Activated T-helper 1 cell treated with anti-CD3 and anti-CD28 coated beads, Interleukin-2, amount 50 U/mL, for 16 hours (primary cell): Measurements from ENCODE around the gene PLXDC1.
"Not testable (repeated sequence)": the region's sequence is repeated elsewhere in the genome, so short reads cannot be mapped to it uniquely, and the experiment has no call there.

Source experiments
- DNase-seq, 2 donors: peaks; one replicate each; pipeline ENCODE4 v3.0.0-alpha.2; 2020; ENCODE audit warnings: low read depth in 1 of 2, low spot score in 1 of 2

The PLXDC1 gene

DNA sequence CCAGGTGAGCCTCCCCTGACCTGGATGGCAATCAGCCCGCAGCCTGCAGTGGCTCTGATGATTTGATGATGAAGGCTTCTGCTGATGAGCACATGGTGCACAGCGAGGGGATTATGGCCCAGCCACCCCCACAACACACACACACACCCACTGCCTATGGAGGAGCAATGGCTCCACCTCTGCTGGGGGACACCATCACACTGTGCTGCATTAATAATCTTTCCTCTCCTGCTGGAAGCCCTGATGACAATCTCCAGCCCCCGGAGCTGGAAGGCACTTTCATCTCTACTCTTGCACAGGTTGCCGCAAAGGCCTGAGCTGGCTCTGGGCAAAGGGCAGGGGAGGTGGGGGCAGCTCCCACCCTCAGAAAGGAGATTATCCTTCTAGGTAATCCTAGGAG is 79.9 kb downstream of the PLXDC1 start:
- DNase-seq = no peak

GRCh38 chr17:39069114-39069756 is 82.2 kb downstream of the PLXDC1 start:
- no peak for DNase-seq

DNA sequence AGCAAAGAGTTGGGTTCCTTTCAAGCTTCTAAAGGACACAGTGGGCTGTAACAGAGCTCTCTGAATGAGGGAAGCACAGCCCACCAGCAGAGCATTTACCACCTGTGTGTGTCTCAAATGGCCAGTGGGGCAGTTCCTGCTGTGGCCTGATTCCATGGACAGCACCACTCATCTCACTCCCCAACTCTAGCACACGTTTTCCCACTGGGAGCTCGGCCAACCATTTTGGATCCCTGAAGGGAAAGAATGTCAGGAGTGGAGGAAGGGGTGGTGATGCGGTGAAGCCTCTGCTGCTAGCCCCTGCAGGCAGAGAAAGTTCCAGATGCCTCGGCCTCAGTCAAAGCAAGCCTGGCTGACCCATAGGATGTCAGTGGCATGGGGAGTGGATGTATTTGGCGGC is 86.6 kb downstream of the PLXDC1 start:
- no peak for DNase-seq

DNA sequence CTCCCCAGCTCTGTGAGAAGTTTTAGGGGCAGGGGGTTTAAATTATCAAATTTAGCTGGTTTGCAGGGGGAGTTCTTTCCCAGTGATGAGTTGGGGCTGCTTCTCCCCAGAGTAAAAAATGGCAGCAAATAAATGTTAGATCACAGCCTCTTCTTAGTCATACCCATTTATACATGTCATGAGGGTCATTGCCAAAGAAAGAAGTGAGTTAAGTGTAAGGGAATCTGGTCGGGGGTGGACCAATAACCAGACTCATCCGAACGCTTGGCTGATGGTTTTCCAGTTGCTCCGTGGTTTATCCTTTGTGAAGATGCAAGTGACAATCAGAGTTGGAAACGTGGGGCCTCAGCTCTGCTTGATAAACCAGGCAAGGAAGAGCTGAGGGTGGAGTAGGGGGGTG is 87.1 kb downstream of the PLXDC1 start:
- no peak for DNase-seq

DNA sequence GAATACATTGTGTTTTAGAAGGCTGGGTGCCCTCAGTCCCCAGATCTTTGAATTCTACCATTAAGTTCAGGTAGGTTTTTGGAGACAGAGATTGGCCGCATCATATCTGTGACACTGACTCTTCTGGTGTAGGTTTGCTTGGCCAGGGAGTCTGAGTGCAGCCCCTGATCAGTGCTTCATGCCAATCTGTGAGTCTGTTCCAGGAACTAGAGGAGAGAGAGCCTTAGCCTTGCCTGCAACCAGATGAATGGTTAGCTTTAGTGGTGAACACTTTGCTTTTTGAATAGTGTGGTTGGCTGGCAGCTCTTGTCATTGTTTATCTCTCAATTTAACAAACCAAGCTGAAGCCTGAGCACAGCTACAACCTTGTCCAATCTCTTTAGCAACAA is 87.8 kb downstream of the PLXDC1 start:
- DNase-seq = no peak

DNA sequence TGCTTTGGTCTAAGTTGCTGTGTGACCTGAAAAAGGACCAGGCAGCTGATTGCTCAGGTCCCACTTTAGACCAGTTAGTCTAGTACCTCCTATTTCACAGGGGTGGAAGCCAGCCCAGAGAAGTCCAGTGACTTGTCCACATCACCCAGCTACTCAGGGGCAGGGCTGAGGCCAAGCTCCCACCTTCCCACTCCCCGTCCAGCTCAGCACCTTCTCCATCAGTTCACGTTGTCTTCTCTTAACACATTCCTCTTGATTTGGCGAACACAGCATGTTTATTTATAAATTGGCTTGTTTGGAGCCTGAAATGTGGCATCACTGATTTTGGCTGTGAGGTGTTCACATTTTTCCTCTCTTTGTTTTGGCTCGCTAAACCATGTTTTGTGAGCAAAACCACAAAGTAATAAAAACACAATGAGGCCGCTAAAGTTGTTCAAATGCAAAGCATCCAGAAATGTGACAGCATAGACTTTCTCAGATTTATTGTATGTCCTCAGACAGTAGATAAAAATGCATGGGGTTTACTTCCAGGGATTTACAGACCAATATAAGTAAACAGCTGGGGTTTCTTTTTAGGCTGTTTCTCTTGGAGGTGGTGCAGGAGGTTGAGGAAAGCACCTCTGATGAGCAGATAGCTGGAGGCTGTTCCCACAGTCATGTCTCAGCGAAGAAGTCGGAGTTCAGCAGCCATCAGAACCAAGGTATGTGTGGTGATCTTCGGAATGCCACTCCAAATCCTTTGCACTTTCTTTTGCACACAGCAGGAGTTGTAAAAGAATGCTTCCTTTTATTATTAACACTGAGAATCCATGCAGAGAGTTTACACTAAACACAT is 88.4 kb downstream of the PLXDC1 start:
- no peak for DNase-seq

DNA sequence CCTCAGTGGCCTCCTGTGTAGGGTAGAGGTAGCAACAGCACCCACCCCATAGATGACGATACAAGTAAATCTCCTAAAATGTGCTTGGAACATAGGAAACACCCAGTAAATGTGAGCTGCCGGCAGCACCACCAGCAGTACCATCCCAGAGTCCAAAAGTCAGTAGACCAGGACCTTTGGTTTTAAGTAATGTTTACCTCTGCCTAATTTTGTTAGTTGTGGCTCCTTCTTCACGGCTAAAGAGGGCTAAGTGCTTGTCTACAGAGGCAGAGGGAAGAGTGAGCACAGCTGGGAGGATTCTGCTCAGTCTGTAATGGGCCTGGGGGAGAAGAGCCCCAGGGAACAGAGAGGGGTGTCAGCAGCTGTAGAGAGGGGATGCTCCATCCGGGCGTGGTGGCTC is 92.9 kb downstream of the PLXDC1 start:
- no peak for DNase-seq

DNA sequence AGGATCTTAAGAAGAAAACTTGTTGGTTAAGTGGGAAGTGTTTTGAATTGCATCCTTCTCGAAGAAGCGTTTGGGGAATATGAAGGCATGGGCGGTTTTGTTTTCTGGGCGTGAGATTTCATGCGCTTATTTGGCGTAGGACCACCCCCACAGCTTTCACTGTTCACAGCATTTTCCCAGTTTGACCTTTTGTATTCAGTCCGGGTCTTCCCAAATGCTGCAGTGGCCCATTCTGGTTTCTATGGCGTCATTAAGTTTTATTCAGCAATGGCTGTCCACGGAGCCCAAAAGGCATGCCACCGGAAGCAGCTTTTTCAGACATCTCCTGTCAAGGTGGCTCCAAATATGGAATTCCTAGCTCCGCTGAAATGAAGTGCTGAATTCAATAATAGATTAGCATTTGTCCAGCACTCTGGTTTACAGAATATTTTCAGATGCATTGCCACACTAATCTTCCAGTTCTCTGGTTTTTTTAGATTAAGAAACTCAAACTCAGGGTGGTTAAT is 93.7 kb downstream of the PLXDC1 start:
- DNase-seq = no peak

DNA sequence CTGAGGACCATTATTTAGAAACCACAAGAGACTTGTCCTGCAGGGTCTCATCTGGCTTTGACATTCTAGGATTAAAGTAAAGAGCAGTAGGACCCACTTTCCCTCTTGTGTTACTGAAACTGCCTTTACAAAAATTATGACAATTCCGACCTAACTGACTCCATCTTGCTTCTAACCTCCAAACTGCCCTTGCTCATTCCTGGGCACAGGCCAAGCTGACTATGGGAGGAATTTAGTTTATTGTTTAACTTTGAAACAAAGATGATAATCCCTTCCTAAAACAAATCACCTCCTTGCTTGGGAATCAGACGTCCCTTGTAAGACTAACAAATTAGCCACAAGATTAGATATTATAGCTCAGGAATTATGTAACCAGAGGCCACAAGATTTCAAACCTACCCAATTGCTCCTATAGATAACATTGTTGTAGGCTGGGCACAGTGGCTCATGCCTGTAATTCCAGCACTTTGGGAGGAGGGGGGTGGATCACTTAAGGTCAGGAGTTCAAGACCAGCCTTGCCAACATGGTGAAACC is 97.3 kb downstream of the PLXDC1 start:
- no peak for DNase-seq

DNA sequence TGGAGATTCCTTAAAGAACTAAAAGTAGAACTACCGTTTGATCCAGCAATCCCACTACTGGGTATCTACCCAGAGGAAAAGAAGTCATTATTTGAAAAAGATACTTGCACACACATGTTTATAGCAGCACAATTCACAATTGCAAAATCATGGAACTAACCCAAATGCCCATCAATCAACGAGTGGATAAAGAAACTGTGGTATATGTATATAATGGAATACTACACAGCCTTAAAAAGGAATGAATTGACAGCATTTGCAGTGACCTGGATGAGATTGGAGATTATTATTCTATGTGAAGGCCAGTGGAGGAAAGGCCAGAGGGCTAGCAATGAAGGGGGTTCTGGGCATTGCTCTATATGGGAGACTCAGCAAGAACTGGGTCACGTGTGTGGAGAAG is 99.0 kb downstream of the PLXDC1 start:
- DNase-seq = not testable (repeated sequence)

GRCh38 chr17:39051001-39051585 is 100.3 kb downstream of the PLXDC1 start:
- DNase-seq = no peak

- DNase-seq = no peak
These were observed 105.3 kb downstream of the PLXDC1 start for GRCh38 chr17:39045948-39046679.

GRCh38 chr17:39036009-39036408 is 115.4 kb downstream of the PLXDC1 start:
- no peak for DNase-seq

DNA sequence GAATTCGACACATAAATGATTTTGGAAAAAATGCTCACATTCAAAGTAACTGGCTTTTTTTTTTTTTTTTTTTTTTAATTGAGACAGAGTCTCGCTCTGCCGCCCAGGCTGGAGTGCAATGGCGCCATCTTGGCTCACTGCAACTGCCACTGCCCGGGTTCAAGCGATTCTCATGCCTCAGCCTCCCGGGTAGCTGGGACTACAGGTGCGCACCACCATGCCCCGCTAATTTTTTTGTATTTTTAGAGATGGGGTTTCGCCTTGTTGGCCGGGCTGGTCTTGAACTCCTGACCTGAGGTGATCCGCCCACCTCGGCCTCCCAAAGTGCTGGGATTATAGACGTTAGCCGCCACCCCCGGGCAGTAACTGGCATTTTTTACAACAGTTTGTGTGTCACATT is 115.9 kb downstream of the PLXDC1 start:
- DNase-seq = not testable (repeated sequence)

- DNase-seq = no peak
These were observed 122.7 kb downstream of the PLXDC1 start for GRCh38 chr17:39028690-39029089.

GRCh38 chr17:39027455-39028035 is 123.9 kb downstream of the PLXDC1 start:
- DNase-seq = no peak

GRCh38 chr17:39026980-39027451 is 124.4 kb downstream of the PLXDC1 start:
- no peak for DNase-seq

- not testable (repeated sequence) for DNase-seq
These were observed 125.1 kb downstream of the PLXDC1 start for GRCh38 chr17:39026346-39026745.

DNA sequence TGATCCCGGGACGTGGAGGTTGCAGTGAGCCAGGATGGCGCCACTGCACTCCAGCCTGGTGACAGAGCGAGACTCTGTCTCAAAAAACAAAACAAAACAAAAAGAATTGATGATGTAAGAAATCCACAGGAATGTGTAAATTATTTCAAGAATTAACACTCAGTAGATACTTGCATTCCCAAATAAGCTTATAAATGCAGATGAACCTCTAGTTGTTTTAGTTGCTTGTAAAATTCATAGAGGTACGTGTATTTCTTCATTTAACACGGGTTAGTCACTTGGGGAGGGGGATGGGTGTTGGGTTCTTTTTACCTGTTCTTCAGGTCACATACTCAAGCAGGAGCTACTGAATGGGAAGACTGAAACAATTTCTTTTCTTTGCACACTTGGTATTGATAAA is 128.5 kb downstream of the PLXDC1 start:
- no peak for DNase-seq

GRCh38 chr17:39020037-39020436 is 131.4 kb downstream of the PLXDC1 start:
- not testable (repeated sequence) for DNase-seq
